WTC11 (cell line): ENCODE measurements around the gene ABCB1. TPM values are rescaled to one million over a fixed set of nuclear protein-coding genes. Genes with fewer than 3 reads are reported as not detected.

ENCODE experiments used
- ATAC-seq: fragments of 200-7000 bp; cut with Tn5 transposase; 2 replicates; pipeline ENCODE4 v1.10.0; 2021; ENCODE audit warnings: mild to moderate bottlenecking, moderate library complexity
- CTCF ChIA-PET: fragments of 300-600 bp; sonication (Branson Sonifier 250); formaldehyde crosslinking; loops from one replicate; lab custom pipeline; 2021; ENCODE audit warnings: antibody characterized with exemption; lab: Charles Lee
- POLR2A ChIA-PET: fragments of 350-600 bp; sonication (Branson Sonifier 250); formaldehyde crosslinking; loops from one replicate; lab custom pipeline; 2021; ENCODE audit warnings: antibody characterized with exemption; lab: Charles Lee
- DNase-seq: peaks from one replicate; pipeline ENCODE4 v3.0.0; 2021; ENCODE audit warnings: low spot score
- H3K27ac Mint-ChIP-seq: 2 replicates; pipeline ENCODE4 v1.8.0; 2021; ENCODE audit warnings: mixed read lengths
- H3K27me3 Mint-ChIP-seq: 2 replicates; pipeline ENCODE4 v1.8.0; 2021; ENCODE audit warnings: low read depth, mild to moderate bottlenecking, moderate library complexity, mixed read lengths
- H3K36me3 Mint-ChIP-seq: 2 replicates; pipeline ENCODE4 v1.8.0; 2021; ENCODE audit warnings: mixed read lengths
- H3K4me1 Mint-ChIP-seq: 2 replicates; pipeline ENCODE4 v1.8.0; 2022; ENCODE audit warnings: mixed read lengths
- H3K4me3 Mint-ChIP-seq: 2 replicates; pipeline ENCODE4 v1.8.0; 2021; ENCODE audit warnings: mild to moderate bottlenecking, moderate library complexity, mixed read lengths
- H3K9me3 Mint-ChIP-seq: 2 replicates; pipeline ENCODE4 v1.8.0; 2021; ENCODE audit warnings: mixed read lengths
- FOXK1 ChIP-seq: sonication (generic); formaldehyde crosslinking; IDR thresholded peaks from 2 replicates; pipeline ENCODE4 v1.8.0; 2022; ENCODE audit warnings: mild to moderate bottlenecking, moderate library complexity, missing genetic modification reagents
- FOXP1 ChIP-seq: sonication (generic); formaldehyde crosslinking; IDR thresholded peaks from 2 replicates; pipeline ENCODE4 v1.8.0; 2022; ENCODE audit warnings: missing genetic modification reagents, mild to moderate bottlenecking, moderate library complexity, borderline replicate concordance
- GABPB1 ChIP-seq: sonication (generic); formaldehyde crosslinking; IDR thresholded peaks from 2 replicates; pipeline ENCODE4 v1.8.1; 2023; ENCODE audit warnings: mild to moderate bottlenecking, missing genetic modification reagents
- NR2C2 ChIP-seq: sonication (generic); formaldehyde crosslinking; IDR thresholded peaks from 2 replicates; pipeline ENCODE4 v1.8.0; 2022; ENCODE audit warnings: mild to moderate bottlenecking, missing genetic modification reagents
- RELA ChIP-seq: sonication (generic); formaldehyde crosslinking; IDR thresholded peaks from 2 replicates; pipeline ENCODE4 v1.8.1; 2022; ENCODE audit warnings: missing genetic modification reagents, mild to moderate bottlenecking, borderline replicate concordance
- TCF7 ChIP-seq: sonication (generic); formaldehyde crosslinking; IDR thresholded peaks from 2 replicates; pipeline ENCODE4 v1.8.0; 2022; ENCODE audit warnings: mild to moderate bottlenecking, low read depth, missing genetic modification reagents, moderate library complexity
- ZNF416 ChIP-seq: fragments of 250-450 bp; sonication (Bioruptor Pico); IDR thresholded peaks from 2 replicates; pipeline ENCODE4 v1.9.0; 2021; ENCODE audit warnings: mild to moderate bottlenecking, inconsistent platforms
- total RNA-seq: library from RNA; stranded (reverse); gene quantifications from 3 replicates; pipeline ENCODE4 v1.2.3, GENCODE V29; 2021
- TF ChIP-seq, protein P1 (sequence below): sonication (generic); formaldehyde crosslinking; IDR thresholded peaks from 2 replicates; pipeline ENCODE4 v1.8.1; 2022; ENCODE audit warnings: missing genetic modification reagents, borderline replicate concordance
- TF ChIP-seq, protein P2 (sequence below): sonication (generic); formaldehyde crosslinking; IDR thresholded peaks from 2 replicates; pipeline ENCODE4 v1.8.1; 2023; ENCODE audit warnings: mild to moderate bottlenecking, missing genetic modification reagents, borderline replicate concordance
- TF ChIP-seq, protein P3 (sequence below): sonication (generic); formaldehyde crosslinking; conservative IDR thresholded peaks from 2 replicates; pipeline ENCODE4 v1.8.1; 2023; ENCODE audit warnings: mild to moderate bottlenecking, low read depth, missing genetic modification reagents, moderate library complexity
- TF ChIP-seq, protein P4 (sequence below): sonication (generic); formaldehyde crosslinking; IDR thresholded peaks from 2 replicates; pipeline ENCODE4 v1.8.0; 2023; ENCODE audit warnings: mild to moderate bottlenecking, missing genetic modification reagents

ABCB1 gene
- total RNA-seq, 1 experiment from 2014 or later = 0.94 TPM

DNA sequence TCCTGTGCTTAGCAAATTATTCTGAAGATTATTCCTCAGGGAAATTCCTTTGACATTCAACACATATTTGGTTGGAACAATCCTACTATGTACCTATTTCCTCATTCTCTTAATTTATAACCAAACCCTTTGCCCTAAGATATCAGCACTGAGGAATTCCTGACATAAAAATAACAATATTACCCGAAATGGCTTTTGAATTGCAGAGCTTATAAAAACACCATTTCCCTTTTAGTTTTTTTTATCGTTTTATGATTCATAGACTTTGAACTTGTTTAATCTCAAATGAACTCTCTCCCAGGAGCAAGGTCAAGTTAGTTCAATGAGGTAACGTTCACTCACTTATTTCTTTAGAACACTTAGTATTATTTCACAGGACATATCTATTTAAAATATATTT is 7.7 kb upstream of the ABCB1 start:
- no peak for ATAC-seq
- Mint-ChIP-seq H3K27ac (no peak overlapping the region), H3K36me3 (no peaks in the 10 kb centered on the region), H3K4me1 (no peaks in the 10 kb centered on the region), H3K9me3 (no peaks in the 10 kb centered on the region), H3K4me3 (no peak overlapping the region), H3K27me3 (no peaks in the 10 kb centered on the region)
- ChIA-PET POLR2A (no interaction called here), CTCF (interaction anchor here (1.1 kb wide), 1 partner anchor 296 kb away, joined by 3 read pairs; no protein-coding TSS in a partner anchor)
- DNase-seq = no peak
- TF ChIP-seq FOXK1 (CRISPR knock-in tag) = no peak
- no peak for TF ChIP-seq NR2C2 (CRISPR knock-in tag)
- no peak for TF ChIP-seq FOXP1
- TF ChIP-seq, protein P1, sequence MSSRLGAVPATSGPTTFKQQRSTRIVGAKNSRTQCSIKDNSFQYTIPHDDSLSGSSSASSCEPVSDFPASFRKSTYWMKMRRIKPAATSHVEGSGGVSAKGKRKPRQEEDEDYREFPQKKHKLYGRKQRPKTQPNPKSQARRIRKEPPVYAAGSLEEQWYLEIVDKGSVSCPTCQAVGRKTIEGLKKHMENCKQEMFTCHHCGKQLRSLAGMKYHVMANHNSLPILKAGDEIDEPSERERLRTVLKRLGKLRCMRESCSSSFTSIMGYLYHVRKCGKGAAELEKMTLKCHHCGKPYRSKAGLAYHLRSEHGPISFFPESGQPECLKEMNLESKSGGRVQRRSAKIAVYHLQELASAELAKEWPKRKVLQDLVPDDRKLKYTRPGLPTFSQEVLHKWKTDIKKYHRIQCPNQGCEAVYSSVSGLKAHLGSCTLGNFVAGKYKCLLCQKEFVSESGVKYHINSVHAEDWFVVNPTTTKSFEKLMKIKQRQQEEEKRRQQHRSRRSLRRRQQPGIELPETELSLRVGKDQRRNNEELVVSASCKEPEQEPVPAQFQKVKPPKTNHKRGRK (CRISPR knock-in tag) = no peak

DNA sequence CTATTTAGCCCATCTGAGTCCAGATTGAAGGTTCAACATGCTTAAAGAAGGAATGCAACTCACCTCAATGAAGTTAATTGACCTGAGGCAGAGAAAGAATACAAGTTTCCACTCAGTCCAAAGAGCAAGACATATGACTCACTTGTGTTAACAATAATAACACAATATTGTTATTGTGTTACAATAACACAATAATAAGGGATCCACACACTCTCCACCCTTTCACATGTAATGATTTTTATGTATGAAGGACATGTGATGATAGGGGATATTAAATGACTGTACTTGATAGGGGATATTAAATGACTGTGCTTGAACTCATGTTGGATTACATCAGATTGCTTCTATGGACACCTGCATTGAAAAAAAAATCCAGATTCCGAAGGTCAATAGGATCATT is 3.6 kb upstream of the ABCB1 start:
- H3K9me3 Mint-ChIP-seq = peaks cover 5% of the 10 kb centered on the region; the same call in 1 of the 2 replicates
- ChIA-PET CTCF (no interaction called here), POLR2A (no interaction called here)
- no peak for ATAC-seq
- H3K4me3 Mint-ChIP-seq = no peak overlapping the region
- H3K4me1 Mint-ChIP-seq = 0 out of 2 replicates have a peak, but pooled peaks cover 10% of the 10 kb centered on the region
- no peaks in the 10 kb centered on the region for H3K36me3 Mint-ChIP-seq
- H3K27me3 Mint-ChIP-seq = peaks cover 36% of the 10 kb centered on the region
- no peak for TF ChIP-seq ZNF416 (CRISPR knock-in tag)
- TF ChIP-seq, protein P2, sequence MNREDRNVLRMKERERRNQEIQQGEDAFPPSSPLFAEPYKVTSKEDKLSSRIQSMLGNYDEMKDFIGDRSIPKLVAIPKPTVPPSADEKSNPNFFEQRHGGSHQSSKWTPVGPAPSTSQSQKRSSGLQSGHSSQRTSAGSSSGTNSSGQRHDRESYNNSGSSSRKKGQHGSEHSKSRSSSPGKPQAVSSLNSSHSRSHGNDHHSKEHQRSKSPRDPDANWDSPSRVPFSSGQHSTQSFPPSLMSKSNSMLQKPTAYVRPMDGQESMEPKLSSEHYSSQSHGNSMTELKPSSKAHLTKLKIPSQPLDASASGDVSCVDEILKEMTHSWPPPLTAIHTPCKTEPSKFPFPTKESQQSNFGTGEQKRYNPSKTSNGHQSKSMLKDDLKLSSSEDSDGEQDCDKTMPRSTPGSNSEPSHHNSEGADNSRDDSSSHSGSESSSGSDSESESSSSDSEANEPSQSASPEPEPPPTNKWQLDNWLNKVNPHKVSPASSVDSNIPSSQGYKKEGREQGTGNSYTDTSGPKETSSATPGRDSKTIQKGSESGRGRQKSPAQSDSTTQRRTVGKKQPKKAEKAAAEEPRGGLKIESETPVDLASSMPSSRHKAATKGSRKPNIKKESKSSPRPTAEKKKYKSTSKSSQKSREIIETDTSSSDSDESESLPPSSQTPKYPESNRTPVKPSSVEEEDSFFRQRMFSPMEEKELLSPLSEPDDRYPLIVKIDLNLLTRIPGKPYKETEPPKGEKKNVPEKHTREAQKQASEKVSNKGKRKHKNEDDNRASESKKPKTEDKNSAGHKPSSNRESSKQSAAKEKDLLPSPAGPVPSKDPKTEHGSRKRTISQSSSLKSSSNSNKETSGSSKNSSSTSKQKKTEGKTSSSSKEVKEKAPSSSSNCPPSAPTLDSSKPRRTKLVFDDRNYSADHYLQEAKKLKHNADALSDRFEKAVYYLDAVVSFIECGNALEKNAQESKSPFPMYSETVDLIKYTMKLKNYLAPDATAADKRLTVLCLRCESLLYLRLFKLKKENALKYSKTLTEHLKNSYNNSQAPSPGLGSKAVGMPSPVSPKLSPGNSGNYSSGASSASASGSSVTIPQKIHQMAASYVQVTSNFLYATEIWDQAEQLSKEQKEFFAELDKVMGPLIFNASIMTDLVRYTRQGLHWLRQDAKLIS (CRISPR knock-in tag) = no peak
- TF ChIP-seq, protein P3, sequence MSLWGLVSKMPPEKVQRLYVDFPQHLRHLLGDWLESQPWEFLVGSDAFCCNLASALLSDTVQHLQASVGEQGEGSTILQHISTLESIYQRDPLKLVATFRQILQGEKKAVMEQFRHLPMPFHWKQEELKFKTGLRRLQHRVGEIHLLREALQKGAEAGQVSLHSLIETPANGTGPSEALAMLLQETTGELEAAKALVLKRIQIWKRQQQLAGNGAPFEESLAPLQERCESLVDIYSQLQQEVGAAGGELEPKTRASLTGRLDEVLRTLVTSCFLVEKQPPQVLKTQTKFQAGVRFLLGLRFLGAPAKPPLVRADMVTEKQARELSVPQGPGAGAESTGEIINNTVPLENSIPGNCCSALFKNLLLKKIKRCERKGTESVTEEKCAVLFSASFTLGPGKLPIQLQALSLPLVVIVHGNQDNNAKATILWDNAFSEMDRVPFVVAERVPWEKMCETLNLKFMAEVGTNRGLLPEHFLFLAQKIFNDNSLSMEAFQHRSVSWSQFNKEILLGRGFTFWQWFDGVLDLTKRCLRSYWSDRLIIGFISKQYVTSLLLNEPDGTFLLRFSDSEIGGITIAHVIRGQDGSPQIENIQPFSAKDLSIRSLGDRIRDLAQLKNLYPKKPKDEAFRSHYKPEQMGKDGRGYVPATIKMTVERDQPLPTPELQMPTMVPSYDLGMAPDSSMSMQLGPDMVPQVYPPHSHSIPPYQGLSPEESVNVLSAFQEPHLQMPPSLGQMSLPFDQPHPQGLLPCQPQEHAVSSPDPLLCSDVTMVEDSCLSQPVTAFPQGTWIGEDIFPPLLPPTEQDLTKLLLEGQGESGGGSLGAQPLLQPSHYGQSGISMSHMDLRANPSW (CRISPR knock-in tag) = no peak
- no peak for TF ChIP-seq TCF7 (CRISPR knock-in tag)
- TF ChIP-seq RELA = no peak
- TF ChIP-seq, protein P4, sequence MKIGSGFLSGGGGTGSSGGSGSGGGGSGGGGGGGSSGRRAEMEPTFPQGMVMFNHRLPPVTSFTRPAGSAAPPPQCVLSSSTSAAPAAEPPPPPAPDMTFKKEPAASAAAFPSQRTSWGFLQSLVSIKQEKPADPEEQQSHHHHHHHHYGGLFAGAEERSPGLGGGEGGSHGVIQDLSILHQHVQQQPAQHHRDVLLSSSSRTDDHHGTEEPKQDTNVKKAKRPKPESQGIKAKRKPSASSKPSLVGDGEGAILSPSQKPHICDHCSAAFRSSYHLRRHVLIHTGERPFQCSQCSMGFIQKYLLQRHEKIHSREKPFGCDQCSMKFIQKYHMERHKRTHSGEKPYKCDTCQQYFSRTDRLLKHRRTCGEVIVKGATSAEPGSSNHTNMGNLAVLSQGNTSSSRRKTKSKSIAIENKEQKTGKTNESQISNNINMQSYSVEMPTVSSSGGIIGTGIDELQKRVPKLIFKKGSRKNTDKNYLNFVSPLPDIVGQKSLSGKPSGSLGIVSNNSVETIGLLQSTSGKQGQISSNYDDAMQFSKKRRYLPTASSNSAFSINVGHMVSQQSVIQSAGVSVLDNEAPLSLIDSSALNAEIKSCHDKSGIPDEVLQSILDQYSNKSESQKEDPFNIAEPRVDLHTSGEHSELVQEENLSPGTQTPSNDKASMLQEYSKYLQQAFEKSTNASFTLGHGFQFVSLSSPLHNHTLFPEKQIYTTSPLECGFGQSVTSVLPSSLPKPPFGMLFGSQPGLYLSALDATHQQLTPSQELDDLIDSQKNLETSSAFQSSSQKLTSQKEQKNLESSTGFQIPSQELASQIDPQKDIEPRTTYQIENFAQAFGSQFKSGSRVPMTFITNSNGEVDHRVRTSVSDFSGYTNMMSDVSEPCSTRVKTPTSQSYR (CRISPR knock-in tag) = no peak
- TF ChIP-seq, all 79 proteins: peak for 0
- DNase-seq = no peak
- no peak overlapping the region for H3K27ac Mint-ChIP-seq

DNA sequence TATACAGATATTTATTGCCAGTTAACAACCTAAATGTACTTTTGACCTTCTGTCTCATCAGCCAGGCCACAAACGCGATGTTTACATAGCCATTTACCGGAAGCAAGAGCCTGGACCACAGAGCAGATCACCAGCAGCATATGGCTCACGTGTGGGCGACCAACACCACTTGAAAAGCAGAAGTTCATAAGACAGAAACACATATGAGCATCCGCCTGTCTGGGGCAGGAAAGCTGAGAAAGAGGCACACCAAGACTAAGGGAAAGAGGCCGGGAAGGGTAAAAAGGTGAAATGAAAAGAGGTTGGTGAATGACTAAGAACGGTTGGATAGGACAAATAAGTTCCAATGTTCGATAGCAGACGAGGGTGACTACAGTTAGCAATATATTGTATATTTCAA is 1.3 kb downstream of the ABCB1 start:
- Mint-ChIP-seq H3K9me3 (peaks cover 5% of the 10 kb centered on the region; the same call in 1 of the 2 replicates), H3K27me3 (peaks cover 48% of the 10 kb centered on the region), H3K4me3 (no peak overlapping the region), H3K36me3 (no peaks in the 10 kb centered on the region), H3K4me1 (0 out of 2 replicates have a peak, but pooled peaks cover 10% of the 10 kb centered on the region), H3K27ac (no peak overlapping the region)
- ChIA-PET CTCF (interaction anchor here (0.6 to 2.0 kb wide), 4 partner anchors 37 to 183 kb away, joined by 3 to 10 read pairs (median 4); no protein-coding TSS in a partner anchor), POLR2A (no interaction called here)
- no peak for ATAC-seq
- DNase-seq = no peak
- TF ChIP-seq FOXK1 (CRISPR knock-in tag) = no peak
- TF ChIP-seq GABPB1 (CRISPR knock-in tag) = peak; percentile 56; the same call in 1 of the 2 replicates
